Ascending aorta (tissue), 2 donors: ENCODE results near the gene PCNX3. TPM values are rescaled to one million over a fixed set of nuclear protein-coding genes. Genes with fewer than 3 reads are reported as not detected.
A peak's percentile ranks its signal among the peaks of the same experiment; 100 is the strongest.

ENCODE experiments used
- DNase-seq, 2 donors: peaks; one replicate each; pipeline ENCODE4 v3.0.0-alpha.2; 2019; ENCODE audit warnings: low spot score in 2 of 2
- H3K27ac ChIP-seq, 2 donors: fragments of 200-600 bp; sonication (generic); one replicate each; pipeline ENCODE4 v1.5.1; 2016 to 2017; ENCODE audit warnings: mild to moderate bottlenecking in 1 of 2
- H3K27me3 ChIP-seq: fragments of 200-600 bp; sonication (generic); one replicate; pipeline ENCODE4 v1.5.1; 2017
- H3K36me3 ChIP-seq, 2 donors: fragments of 200-600 bp; sonication (generic); one replicate each; pipeline ENCODE4 v1.5.1; 2016
- H3K4me1 ChIP-seq, 2 donors: fragments of 200-600 bp; sonication (generic); one replicate each; pipeline ENCODE4 v1.5.1; 2016 to 2017; ENCODE audit warnings: mild to moderate bottlenecking in 1 of 2
- H3K4me3 ChIP-seq, 2 donors: fragments of 200-600 bp; sonication (generic); one replicate each; pipeline ENCODE4 v1.5.1; 2016 to 2017; ENCODE audit warnings: mild to moderate bottlenecking in 1 of 2
- H3K9me3 ChIP-seq, 2 donors: fragments of 200-600 bp; sonication (generic); one replicate each; pipeline ENCODE4 v1.5.1; 2016
- CTCF ChIP-seq, 3 experiments: fragments of 200-600 bp in 2 of 3; fragments of 450-650 bp in 1 of 3; sonication (generic) in 2 of 3; IDR thresholded peaks; one replicate each; pipeline ENCODE4 v1.5.1; 2016 to 2019; ENCODE audit warnings: antibody characterized with exemption in 3 of 3, mild to moderate bottlenecking in 1 of 3, moderate library complexity in 1 of 3
- intact Hi-C: fragments of 100-400 bp; cut with DNase I; formaldehyde crosslinking; loops from one replicate; pipeline ENCODE4 v1.15.1; 2023
- total RNA-seq: library from RNA; depleted of rRNA; stranded (reverse); fragments of >200 nt; gene quantifications from one replicate; pipeline ENCODE4 v1.1.0, GENCODE V29; 2016

PCNX3 gene
- total RNA-seq, 1 donor from 2014 or later: 181 TPM

GRCh38 chr11:65610404-65610803 lies 5.2 kb upstream of the PCNX3 start:
- Histone ChIP-seq H3K27me3 (no peaks in the 10 kb centered on the region), H3K9me3 (no peaks in the 10 kb centered on the region), H3K4me1 (peaks cover 8 to 40% of the 10 kb centered on the region in 2 donors), H3K4me3 (peak overlapping the region in 1 of 2 donors; percentile 76), H3K36me3 (peaks cover 11 to 20% of the 10 kb centered on the region in 2 donors), H3K27ac (peak overlapping the region; percentile 50 to 95)
- no peak for DNase-seq
- no peak for TF ChIP-seq CTCF (IDR thresholded peaks at IDR 0.05)
- intact Hi-C loops: loop anchor here (5.0 to 10.0 kb wide), 2 partner anchors 83 to 104 kb away; partner anchors contain the start of genes KAT5 and SCYL1

GRCh38 chr11:65611028-65611757 lies 4.4 kb upstream of the PCNX3 start:
- intact Hi-C loops: loop anchor here (5.0 to 10.0 kb wide), 2 partner anchors 84 to 104 kb away; partner anchors contain the start of genes KAT5 and SCYL1
- peak overlapping the region; percentile 76 to 87 for H3K4me3 ChIP-seq
- no peaks in the 10 kb centered on the region for H3K27me3 ChIP-seq
- H3K4me1 ChIP-seq: peaks cover 11 to 40% of the 10 kb centered on the region in 2 donors
- no peak for DNase-seq
- TF ChIP-seq CTCF (IDR thresholded peaks at IDR 0.05): no peak
- peaks cover 3 to 14% of the 10 kb centered on the region in 2 donors for H3K36me3 ChIP-seq
- H3K27ac ChIP-seq: peak overlapping the region; percentile 50 to 95
- H3K9me3 ChIP-seq: no peaks in the 10 kb centered on the region

- H3K27ac ChIP-seq: peak overlapping the region; percentile 90 to 95
- no peak for DNase-seq
- H3K36me3 ChIP-seq: peaks cover 2 to 14% of the 10 kb centered on the region in 2 donors
- peaks cover 19 to 41% of the 10 kb centered on the region in 2 donors for H3K4me1 ChIP-seq
- intact Hi-C loops: loop anchor here (5.0 to 10.0 kb wide), 2 partner anchors 85 to 103 kb away; partner anchors contain the start of genes KAT5 and SCYL1
- no peak for TF ChIP-seq CTCF (IDR thresholded peaks at IDR 0.05)
- H3K9me3 ChIP-seq: no peaks in the 10 kb centered on the region
- peak overlapping the region; percentile 76 to 87 for H3K4me3 ChIP-seq
- H3K27me3 ChIP-seq: no peaks in the 10 kb centered on the region
These were observed 3.6 kb upstream of the PCNX3 start for GRCh38 chr11:65611758-65612603.

- peak overlapping the region; percentile 76 to 87 for H3K4me3 ChIP-seq
- peak overlapping the region; percentile 90 to 95 for H3K27ac ChIP-seq
- H3K36me3 ChIP-seq: peaks cover 9 to 21% of the 10 kb centered on the region in 2 donors
- no peak for TF ChIP-seq CTCF (IDR thresholded peaks at IDR 0.05)
- peaks cover 21 to 40% of the 10 kb centered on the region in 2 donors for H3K4me1 ChIP-seq
- intact Hi-C loops: loop anchor here (5.0 to 10.0 kb wide), 2 partner anchors 85 to 102 kb away; partner anchors contain the start of genes KAT5 and SCYL1
- H3K9me3 ChIP-seq: no peaks in the 10 kb centered on the region
- H3K27me3 ChIP-seq: no peaks in the 10 kb centered on the region
- no peak for DNase-seq
These were observed 2.9 kb upstream of the PCNX3 start for GRCh38 chr11:65612691-65613090.

- Histone ChIP-seq H3K4me3 (peak overlapping the region; percentile 76 to 87), H3K27ac (peak overlapping the region; percentile 90 to 95), H3K27me3 (no peaks in the 10 kb centered on the region), H3K36me3 (peaks cover 15 to 21% of the 10 kb centered on the region in 2 donors), H3K9me3 (no peaks in the 10 kb centered on the region), H3K4me1 (peaks cover 21 to 35% of the 10 kb centered on the region in 2 donors)
- DNase-seq: no peak
- no peak for TF ChIP-seq CTCF (IDR thresholded peaks at IDR 0.05)
- intact Hi-C loops: loop anchor here (5.0 to 10.0 kb wide), 2 partner anchors 86 to 101 kb away; partner anchors contain the start of genes KAT5 and SCYL1
These were observed 2.3 kb upstream of the PCNX3 start for GRCh38 chr11:65613091-65613928.
